Measurements from ENCODE around the gene CD7.

GRCh38 chr17:82332669-82333278, 15.4 kb upstream of the CD7 start:
- TF ChIP-seq POLR2A (IDR thresholded peaks at IDR 0.05; ENCODE audit: low read depth, low read length), result no peak
- no peak for TF ChIP-seq SPI1 (IDR thresholded peaks at IDR 0.05; ENCODE audit: low read depth, low read length)
- TF ChIP-seq TAF1 (IDR thresholded peaks at IDR 0.05; ENCODE audit: low read depth, low read length), result no peak
- no peak for TF ChIP-seq POLR2AphosphoS5 (IDR thresholded peaks at IDR 0.05; ENCODE audit: low read depth, low read length)
- no peak for TF ChIP-seq POU2F2 (IDR thresholded peaks at IDR 0.05; ENCODE audit: low read depth, low read length)
- no peak for TF ChIP-seq PAX5 (IDR thresholded peaks at IDR 0.05; ENCODE audit: insufficient read depth, low read length, severe bottlenecking)

All from GM12891 (cell line).